Muscle layer of colon (tissue), 2 donors: ENCODE results near the gene MSH4.
"Not testable (repeated sequence)": the region's sequence is repeated elsewhere in the genome, so short reads cannot be mapped to it uniquely, and the experiment has no call there.

Experiments
- H3K27ac ChIP-seq: one replicate; pipeline ENCODE4 v1.7.0; 2013; ENCODE audit warnings: low read depth, mild to moderate bottlenecking, low read length, moderate library complexity
- H3K27me3 ChIP-seq, 2 donors: one replicate each; pipeline ENCODE4 v1.7.0; 2013; ENCODE audit warnings: low read length in 2 of 2, mild to moderate bottlenecking in 2 of 2; ENCODE audit not compliant: insufficient read depth in 2 of 2, control insufficient read depth in 1 of 2
- H3K36me3 ChIP-seq: one replicate; pipeline ENCODE4 v1.7.0; 2013; ENCODE audit warnings: mild to moderate bottlenecking, low read length; ENCODE audit not compliant: insufficient read depth
- H3K4me1 ChIP-seq: one replicate; pipeline ENCODE4 v1.7.0; 2013; ENCODE audit warnings: mild to moderate bottlenecking, low read length; ENCODE audit not compliant: insufficient read depth
- H3K4me3 ChIP-seq, 2 donors: one replicate each; pipeline ENCODE4 v1.7.0; 2013; ENCODE audit warnings: low read length in 2 of 2, low read depth in 1 of 2, mild to moderate bottlenecking in 1 of 2, moderate library complexity in 1 of 2
- H3K9ac ChIP-seq: one replicate; pipeline ENCODE4 v1.7.0; 2013; ENCODE audit warnings: low read length
- H3K9me3 ChIP-seq: one replicate; pipeline ENCODE4 v1.7.0; 2013; ENCODE audit warnings: mild to moderate bottlenecking, low read length
- donor health status: abdominal sarcoma.
- donor health status: Adenocarcinoma of cecum.

Gene MSH4

DNA sequence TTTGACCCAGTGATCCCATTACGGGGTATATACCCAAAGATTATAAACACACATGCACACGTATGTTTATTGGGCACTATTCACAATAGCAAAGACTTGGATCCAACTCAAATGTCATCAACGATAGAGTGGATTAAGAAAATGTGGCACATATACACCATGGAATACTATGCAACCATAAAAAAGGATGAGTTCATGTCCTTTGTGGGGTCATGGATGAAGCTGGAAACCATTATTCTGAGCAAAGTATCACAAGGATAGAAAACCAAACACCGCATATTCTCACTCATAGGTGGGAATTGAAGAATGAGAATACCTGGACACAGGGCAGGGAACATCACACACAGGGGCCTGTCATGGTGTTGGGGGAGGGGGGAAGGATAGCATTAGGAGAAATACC lies 12.8 kb upstream of the MSH4 start:
- peaks cover 23% of the 10 kb centered on the region for H3K4me1 ChIP-seq
- H3K4me3 ChIP-seq, H3K9ac ChIP-seq, H3K9me3 ChIP-seq, H3K27ac ChIP-seq, H3K27me3 ChIP-seq, H3K36me3 ChIP-seq: not testable (repeated sequence)

DNA sequence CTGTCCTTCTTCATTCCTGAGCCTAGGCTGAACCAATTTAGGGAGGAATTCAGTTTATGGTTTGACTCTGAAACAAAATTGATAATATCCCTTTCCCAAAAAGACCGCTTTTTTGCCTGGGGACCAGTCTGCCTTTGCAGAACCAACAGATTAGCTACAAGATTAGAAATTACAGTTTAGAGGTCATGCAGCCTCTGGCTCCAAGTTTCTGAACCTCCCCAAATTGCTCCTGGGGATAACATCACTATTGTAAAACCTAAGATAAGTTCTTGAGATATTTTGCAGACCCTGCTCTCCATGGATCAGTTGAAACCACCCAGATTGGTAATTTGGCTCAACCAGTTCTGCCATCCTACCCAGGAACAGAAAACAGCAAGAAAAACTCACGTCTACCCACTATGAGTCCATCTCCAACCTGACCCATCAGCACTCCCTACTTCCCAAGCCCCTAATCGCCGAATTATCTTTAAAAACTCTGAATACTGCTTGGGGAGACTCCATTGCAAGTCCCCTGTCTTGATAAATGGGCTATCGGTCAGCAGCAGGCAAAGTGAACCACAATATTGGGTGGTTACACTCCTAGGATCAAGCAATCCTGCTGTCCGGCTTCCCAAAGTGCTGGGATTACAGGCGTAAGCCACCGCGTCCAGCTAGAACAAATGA lies 11.2 kb upstream of the MSH4 start:
- H3K36me3 ChIP-seq = peaks cover 15% of the 10 kb centered on the region
- peaks cover 35% of the 10 kb centered on the region for H3K4me1 ChIP-seq
- H3K27ac ChIP-seq = peak overlapping the region; percentile 88
- H3K9me3 ChIP-seq = no peaks in the 10 kb centered on the region
- peak overlapping the region; percentile 75 for H3K9ac ChIP-seq
- H3K4me3 ChIP-seq = peak overlapping the region; percentile 73 to 82
- H3K27me3 ChIP-seq = no peaks in the 10 kb centered on the region

DNA sequence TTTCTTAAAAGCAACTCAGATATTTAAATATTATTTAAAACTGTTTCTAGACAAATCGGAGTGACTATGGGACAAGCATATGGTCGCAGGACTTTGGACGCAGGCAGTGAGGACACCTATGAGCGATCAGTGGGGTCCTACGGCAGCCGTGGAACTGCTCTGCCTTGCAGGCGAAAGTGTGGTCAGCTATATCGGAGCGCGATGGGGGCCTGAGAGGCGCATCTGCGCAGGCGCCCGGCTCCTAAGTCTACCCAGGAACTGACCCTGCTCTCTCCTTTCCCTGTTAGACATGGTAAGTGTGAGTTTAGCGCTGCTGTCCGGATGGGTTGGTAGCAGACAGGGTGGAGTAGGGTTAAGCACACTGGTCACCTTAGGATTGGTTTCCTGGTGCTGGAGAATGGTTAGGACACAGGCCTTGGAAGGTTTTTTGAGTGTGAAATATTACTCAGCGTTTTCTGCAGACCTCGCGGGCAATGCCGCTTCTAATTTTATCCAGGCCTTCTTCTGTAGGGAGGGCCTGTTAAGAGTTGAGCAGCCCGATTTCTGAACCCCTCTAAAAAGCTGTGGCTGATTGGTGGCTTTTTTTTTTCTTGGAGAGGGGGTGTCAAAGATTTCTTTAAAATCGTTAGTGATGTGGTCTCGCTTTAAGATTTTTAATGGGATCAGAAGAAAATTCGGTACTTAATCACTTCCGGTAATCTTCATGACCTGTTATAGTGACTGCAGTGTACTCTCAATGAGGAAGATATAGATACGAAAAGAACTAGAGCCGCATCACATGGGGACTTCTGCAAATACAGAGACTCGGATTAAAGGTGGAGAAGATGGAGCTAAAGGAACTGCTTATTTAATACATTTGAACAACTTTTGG lies 10.5 kb upstream of the MSH4 start, which contains the start of gene RABGGTB:
TSS of gene RABGGTB (plus strand) at position 274 of the 871 bp plus-strand sequence. CDS start at position 290, 16 bp downstream.
- Histone ChIP-seq H3K9me3 (no peaks in the 10 kb centered on the region), H3K36me3 (peaks cover 23% of the 10 kb centered on the region), H3K4me1 (peaks cover 39% of the 10 kb centered on the region), H3K9ac (peak within 1 kb of the TSS; percentile 76), H3K4me3 (peak within 1 kb of the TSS; percentile 73 to 82), H3K27ac (peak within 1 kb of the TSS; percentile 88), H3K27me3 (no peaks in the 10 kb centered on the region)

DNA sequence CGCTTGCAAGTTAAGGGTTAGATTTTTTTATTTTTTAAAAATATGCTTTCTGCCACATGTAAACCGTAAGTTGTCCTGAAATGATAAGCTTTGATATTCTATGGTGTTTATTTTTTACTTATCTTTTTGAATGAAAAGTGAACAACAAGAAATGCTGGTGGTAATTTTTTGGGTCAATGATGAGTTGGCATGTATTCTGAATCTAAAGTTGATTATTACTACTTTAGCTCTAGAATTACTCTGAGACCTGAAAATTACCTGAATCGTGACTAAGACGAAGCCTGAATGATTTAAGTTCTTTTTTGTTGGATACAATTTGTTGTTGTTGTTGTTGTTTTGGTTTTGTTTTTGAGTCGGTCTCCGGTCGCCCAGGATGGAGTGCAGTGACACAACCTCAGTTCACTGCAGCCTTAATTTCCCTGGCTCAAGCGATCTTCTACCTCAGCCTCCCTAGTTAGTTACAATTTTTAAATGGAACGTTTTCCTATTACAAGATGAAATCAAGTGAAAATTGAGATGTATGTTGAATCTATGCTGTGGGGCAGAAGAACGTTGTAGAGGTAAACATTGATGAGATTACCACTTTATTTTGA lies 9.7 kb upstream of the MSH4 start:
- peak overlapping the region; percentile 88 for H3K27ac ChIP-seq

DNA sequence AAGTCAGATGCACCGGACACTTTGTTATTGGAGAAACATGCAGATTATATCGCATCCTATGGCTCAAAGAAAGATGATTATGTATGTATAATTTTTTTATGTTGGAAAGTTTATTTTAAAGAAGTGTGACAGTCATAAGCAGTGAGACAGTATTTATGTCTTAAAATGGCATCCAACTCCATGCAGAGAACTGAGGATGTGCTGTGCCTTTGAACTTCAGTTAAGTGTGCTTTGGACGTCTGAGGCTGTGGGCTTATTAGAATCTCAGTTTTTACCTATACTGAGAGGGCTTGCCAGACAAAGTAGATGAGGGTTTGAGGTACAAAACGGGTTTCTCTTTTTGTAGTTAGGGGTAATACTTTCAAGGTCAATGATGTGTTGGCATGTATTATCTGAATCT lies 9.2 kb upstream of the MSH4 start:
- peak overlapping the region; percentile 73 to 82 for H3K4me3 ChIP-seq
- no peak overlapping the region for H3K27ac ChIP-seq
- H3K4me1 ChIP-seq = peaks cover 39% of the 10 kb centered on the region
- peaks cover 36% of the 10 kb centered on the region for H3K36me3 ChIP-seq
- peak overlapping the region; percentile 76 for H3K9ac ChIP-seq
- no peaks in the 10 kb centered on the region for H3K27me3 ChIP-seq
- H3K9me3 ChIP-seq = no peaks in the 10 kb centered on the region

More for the DNA sequence above, 9.7 kb upstream of the MSH4 start:
- no peaks in the 10 kb centered on the region for H3K27me3 ChIP-seq
- H3K9me3 ChIP-seq = no peaks in the 10 kb centered on the region
- peaks cover 31% of the 10 kb centered on the region for H3K36me3 ChIP-seq
- H3K4me1 ChIP-seq = peaks cover 39% of the 10 kb centered on the region
- peak overlapping the region; percentile 76 for H3K9ac ChIP-seq
- peak overlapping the region; percentile 73 to 82 for H3K4me3 ChIP-seq

DNA sequence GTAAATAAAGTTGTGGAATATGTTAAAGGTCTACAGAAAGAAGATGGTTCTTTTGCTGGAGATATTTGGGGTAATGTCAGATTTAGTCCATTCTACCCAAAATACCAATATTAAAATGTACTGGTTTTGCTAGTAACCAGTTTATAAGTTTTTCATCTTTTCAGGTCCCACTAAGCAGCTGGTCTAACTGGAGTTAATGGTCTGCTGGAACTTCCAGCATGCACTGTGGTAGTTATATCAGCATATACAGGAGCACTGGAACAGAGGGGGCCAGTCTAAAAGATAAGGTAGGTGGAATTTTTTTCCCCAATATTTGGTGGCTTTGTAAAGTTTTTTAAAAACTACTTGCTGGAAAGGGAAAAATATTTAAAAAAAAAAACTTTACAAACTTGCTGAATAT lies 6.7 kb upstream of the MSH4 start:
- H3K27ac ChIP-seq = no peak overlapping the region
- peaks cover 39% of the 10 kb centered on the region for H3K4me1 ChIP-seq
- H3K4me3 ChIP-seq = no peak overlapping the region
- peaks cover 53% of the 10 kb centered on the region for H3K36me3 ChIP-seq
- no peak overlapping the region for H3K9ac ChIP-seq
- H3K27me3 ChIP-seq = no peaks in the 10 kb centered on the region
- H3K9me3 ChIP-seq = no peaks in the 10 kb centered on the region

DNA sequence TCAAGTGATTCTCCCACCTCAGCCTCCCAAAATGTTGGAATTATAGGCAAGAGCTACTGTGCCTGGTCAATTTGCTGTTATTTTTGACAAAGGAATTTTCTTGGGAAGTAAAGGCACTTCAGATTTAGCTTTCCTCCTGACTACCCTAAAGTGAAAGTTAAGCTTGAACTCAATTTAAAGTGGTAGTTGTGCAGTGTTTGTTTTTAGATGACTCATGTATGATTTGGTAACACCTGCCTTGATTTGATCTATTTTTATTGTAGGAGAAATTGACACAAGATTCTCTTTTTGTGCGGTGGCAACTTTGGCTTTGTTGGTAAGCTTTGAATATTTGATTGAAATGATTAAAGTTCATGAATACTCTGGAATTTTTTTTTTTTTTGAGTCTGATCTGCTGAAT lies 5.7 kb upstream of the MSH4 start:
- Histone ChIP-seq H3K36me3 (peaks cover 64% of the 10 kb centered on the region), H3K27me3 (no peaks in the 10 kb centered on the region), H3K4me1 (peaks cover 34% of the 10 kb centered on the region), H3K27ac (no peak overlapping the region), H3K9ac (no peak overlapping the region), H3K9me3 (no peaks in the 10 kb centered on the region), H3K4me3 (no peak overlapping the region)

DNA sequence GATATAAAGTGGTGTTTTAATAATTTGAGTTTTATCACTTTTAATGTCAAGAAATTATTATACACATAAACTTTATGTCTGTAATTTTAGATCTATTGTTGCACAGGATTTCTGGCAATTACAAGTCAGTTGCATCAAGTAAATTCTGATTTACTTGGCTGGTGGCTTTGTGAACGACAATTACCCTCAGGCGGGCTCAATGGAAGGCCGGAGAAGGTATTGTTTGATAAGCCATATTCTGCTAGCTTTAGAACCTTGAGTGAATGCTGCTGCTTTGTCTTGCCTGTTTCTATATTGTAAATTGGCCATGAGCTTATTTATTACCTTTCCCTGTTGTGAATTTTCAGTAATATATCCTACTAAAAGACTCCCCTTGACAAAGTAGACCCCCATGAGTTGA lies 4.6 kb upstream of the MSH4 start:
- H3K36me3 ChIP-seq = peaks cover 69% of the 10 kb centered on the region
- H3K9me3 ChIP-seq = no peaks in the 10 kb centered on the region
- H3K4me1 ChIP-seq = peaks cover 34% of the 10 kb centered on the region
- no peak overlapping the region for H3K4me3 ChIP-seq
- H3K27ac ChIP-seq = no peak overlapping the region
- H3K9ac ChIP-seq = no peak overlapping the region
- H3K27me3 ChIP-seq = no peaks in the 10 kb centered on the region

DNA sequence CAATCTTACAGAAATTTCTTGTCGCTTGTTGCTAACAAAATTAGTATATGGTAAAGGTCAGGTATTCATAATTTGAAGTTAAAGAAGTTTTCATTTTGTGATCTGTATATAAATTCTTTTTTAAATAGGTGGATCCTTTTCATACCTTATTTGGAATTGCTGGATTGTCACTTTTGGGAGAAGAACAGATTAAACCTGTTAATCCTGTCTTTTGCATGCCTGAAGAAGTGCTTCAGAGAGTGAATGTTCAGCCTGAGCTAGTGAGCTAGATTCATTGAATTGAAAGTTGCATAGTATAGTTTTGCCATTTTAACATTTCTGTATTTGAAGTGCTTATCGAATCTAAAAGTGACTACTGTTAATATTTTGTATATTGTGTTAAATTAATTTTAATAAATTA lies 2.3 kb upstream of the MSH4 start:
- Histone ChIP-seq H3K27ac (no peak overlapping the region), H3K9me3 (no peaks in the 10 kb centered on the region), H3K36me3 (peaks cover 63% of the 10 kb centered on the region), H3K4me3 (no peak overlapping the region), H3K9ac (no peak overlapping the region), H3K27me3 (no peaks in the 10 kb centered on the region), H3K4me1 (peaks cover 12% of the 10 kb centered on the region)

DNA sequence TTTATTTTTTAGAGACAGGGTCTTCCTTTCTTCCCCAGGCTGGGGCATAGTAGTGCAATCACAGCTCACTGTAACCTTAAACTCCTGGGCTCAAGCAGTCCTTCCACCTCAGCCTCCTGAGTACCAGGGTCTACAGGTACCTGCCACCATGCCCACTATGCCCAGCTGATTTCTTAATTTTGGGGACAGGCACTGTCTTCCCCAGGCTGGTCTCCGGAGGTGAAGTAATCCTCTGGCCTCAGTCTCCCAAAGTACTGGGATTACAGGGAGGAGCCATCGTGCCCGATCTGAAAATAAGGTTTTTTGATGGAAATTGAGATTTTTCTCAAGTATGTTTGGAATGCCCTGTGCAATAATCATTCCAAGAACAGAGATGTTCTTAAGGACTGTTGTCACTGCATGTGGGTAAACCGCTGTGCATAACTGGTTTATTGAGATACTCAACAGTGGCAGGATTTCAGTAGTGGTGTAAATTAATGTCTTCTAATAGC lies 934 bp upstream of the MSH4 start:
- Histone ChIP-seq H3K4me3 (no peak overlapping the region), H3K27me3 (no peaks in the 10 kb centered on the region), H3K9me3 (no peaks in the 10 kb centered on the region), H3K36me3 (peaks cover 51% of the 10 kb centered on the region), H3K27ac (no peak overlapping the region), H3K9ac (no peak overlapping the region), H3K4me1 (peaks cover 1% of the 10 kb centered on the region)

DNA sequence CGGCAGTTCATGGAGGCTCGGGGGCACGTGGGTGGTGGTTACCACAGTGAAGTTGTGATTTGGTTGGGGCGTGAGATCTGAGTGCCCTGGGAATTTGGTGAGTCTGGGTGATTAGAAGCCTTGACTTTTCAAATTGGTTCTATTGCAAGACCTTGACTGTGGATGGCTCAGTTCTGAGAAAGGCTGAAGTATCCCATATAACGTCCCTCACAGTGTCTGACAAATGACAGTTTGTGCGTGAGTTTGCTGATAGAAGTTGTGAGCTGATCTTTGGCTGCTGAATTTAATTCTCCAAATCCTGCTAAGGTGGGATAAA lies 549 bp downstream of the MSH4 start:
- Histone ChIP-seq H3K36me3 (peaks cover 36% of the 10 kb centered on the region), H3K9me3 (no peaks in the 10 kb centered on the region), H3K27ac (no peak overlapping the region), H3K27me3 (no peaks in the 10 kb centered on the region), H3K4me1 (no peaks in the 10 kb centered on the region), H3K9ac (no peak overlapping the region), H3K4me3 (no peak overlapping the region)
